SU-DHL-6 (cell line): ENCODE data around the gene DEPDC7.

Source experiments
- H2AFZ ChIP-seq: fragments of 200-600 bp; sonication (generic); 2 replicates; pipeline ENCODE4 v1.6.1; 2014; ENCODE audit warnings: low read depth, mild to moderate bottlenecking, moderate library complexity, mixed read lengths, antibody characterized with exemption, low read length; ENCODE audit not compliant: severe bottlenecking
- H3F3A ChIP-seq: fragments of 200-600 bp; shearing (Covaris generic); 2 replicates; pipeline ENCODE4 v1.6.0; 2016; ENCODE audit warnings: antibody characterized with exemption, mild to moderate bottlenecking; ENCODE audit not compliant: insufficient read depth
- H3K27ac ChIP-seq: fragments of 200-600 bp; sonication (generic); 2 replicates; pipeline ENCODE4 v1.5.1; 2016; ENCODE audit warnings: low read depth, mild to moderate bottlenecking, low read length, moderate library complexity, mixed read lengths
- H3K27me3 ChIP-seq: fragments of 200-600 bp; sonication (generic), shearing (Covaris generic); 2 replicates; pipeline ENCODE4 v1.6.0; 2014; ENCODE audit warnings: mild to moderate bottlenecking, low read length
- H3K36me3 ChIP-seq: fragments of 200-600 bp; sonication (generic); 2 replicates; pipeline ENCODE4 v1.6.1; 2014; ENCODE audit warnings: mild to moderate bottlenecking, low read length, mixed read lengths
- H3K4me2 ChIP-seq: fragments of 300-600, 200-600 bp; shearing (Covaris generic), sonication (generic); 2 replicates; pipeline ENCODE4 v1.6.0; 2014; ENCODE audit warnings: low read length, low read depth, mild to moderate bottlenecking; ENCODE audit not compliant: poor library complexity, severe bottlenecking
- H3K4me3 ChIP-seq: fragments of 200-600 bp; sonication (generic); 2 replicates; pipeline ENCODE4 v1.5.1; 2014; ENCODE audit warnings: antibody characterized with exemption, low read length, mild to moderate bottlenecking, mixed read lengths; ENCODE audit not compliant: insufficient read depth, poor library complexity, severe bottlenecking
- H3K79me2 ChIP-seq: fragments of 200-600 bp; sonication (generic); 2 replicates; pipeline ENCODE4 v1.6.1; 2014; ENCODE audit warnings: mild to moderate bottlenecking, low read length, moderate library complexity; ENCODE audit not compliant: insufficient read depth
- H3K9ac ChIP-seq: fragments of 200-600 bp; sonication (generic); 2 replicates; pipeline ENCODE4 v1.7.0; 2014; ENCODE audit warnings: mild to moderate bottlenecking, low read length
- H3K9me2 ChIP-seq: fragments of 200-600 bp; sonication (generic); replicated peaks from 2 replicates; pipeline ENCODE4 v1.6.1; 2014; ENCODE audit warnings: low read length; ENCODE audit not compliant: insufficient read depth
- H3K9me3 ChIP-seq: fragments of 200-600 bp; sonication (generic); 2 replicates; pipeline ENCODE4 v1.6.1; 2014; ENCODE audit warnings: low read length, mixed read lengths; ENCODE audit not compliant: insufficient read depth
- H4K20me1 ChIP-seq: fragments of 200-600 bp; sonication (generic); 2 replicates; pipeline ENCODE4 v1.6.1; 2014; ENCODE audit warnings: low read depth, mild to moderate bottlenecking, antibody characterized with exemption, low read length, moderate library complexity, mixed read lengths
- CTCF ChIP-seq: fragments of 200-600 bp; sonication (generic); IDR thresholded peaks from one replicate; pipeline ENCODE4 v1.5.1; 2017; ENCODE audit warnings: antibody characterized with exemption, mild to moderate bottlenecking, low read length, moderate library complexity; ENCODE audit not compliant: insufficient read depth, poor library complexity, severe bottlenecking
- EZH2phosphoT487 ChIP-seq: fragments of 200-600 bp; sonication (generic), shearing (Covaris generic); conservative IDR thresholded peaks from 2 replicates; pipeline ENCODE4 v1.6.1; 2018; ENCODE audit warnings: mild to moderate bottlenecking, antibody characterized with exemption, low read length, moderate library complexity, mixed read lengths

DEPDC7 gene

GRCh38 chr11:33001281-33001680 is 14.4 kb upstream of the DEPDC7 start:
- TF ChIP-seq CTCF (no peak), EZH2phosphoT487 (no peak)
- H3K27ac ChIP-seq, result no peak overlapping the region
- H3F3A ChIP-seq, result no peaks in the 10 kb centered on the region
- H3K9me3 ChIP-seq, result no peaks in the 10 kb centered on the region
- H3K4me3 ChIP-seq, result no peak overlapping the region
- no peaks in the 10 kb centered on the region for H4K20me1 ChIP-seq
- no peaks in the 10 kb centered on the region for H3K9me2 ChIP-seq
- no peak overlapping the region for H3K9ac ChIP-seq
- H3K36me3 ChIP-seq, result no peaks in the 10 kb centered on the region
- H3K4me2 ChIP-seq, result no peak overlapping the region
- no peak overlapping the region for H2AFZ ChIP-seq
- no peaks in the 10 kb centered on the region for H3K79me2 ChIP-seq
- no peaks in the 10 kb centered on the region for H3K27me3 ChIP-seq

GRCh38 chr11:33001751-33002542 is 13.7 kb upstream of the DEPDC7 start:
- Histone ChIP-seq H4K20me1 (no peaks in the 10 kb centered on the region), H3F3A (no peaks in the 10 kb centered on the region)
- TF ChIP-seq EZH2phosphoT487, result no peak
- TF ChIP-seq CTCF, result no peak

GRCh38 chr11:33005175-33005574 is 10.5 kb upstream of the DEPDC7 start:
- Histone ChIP-seq H3K79me2 (no peaks in the 10 kb centered on the region), H2AFZ (no peak overlapping the region), H3K9ac (no peak overlapping the region), H3K9me2 (no peaks in the 10 kb centered on the region), H3K36me3 (no peaks in the 10 kb centered on the region), H3K27me3 (no peaks in the 10 kb centered on the region), H3K4me2 (no peak overlapping the region), H3K4me3 (no peak overlapping the region), H3F3A (no peaks in the 10 kb centered on the region), H3K9me3 (no peaks in the 10 kb centered on the region), H3K27ac (no peak overlapping the region), H4K20me1 (no peaks in the 10 kb centered on the region)
- TF ChIP-seq CTCF (no peak), EZH2phosphoT487 (no peak)

More at GRCh38 chr11:33001751-33002542, 13.7 kb upstream of the DEPDC7 start:
- no peaks in the 10 kb centered on the region for H3K36me3 ChIP-seq
- no peaks in the 10 kb centered on the region for H3K9me3 ChIP-seq
- H3K4me2 ChIP-seq, result no peak overlapping the region
- no peaks in the 10 kb centered on the region for H3K9me2 ChIP-seq
- no peak overlapping the region for H3K27ac ChIP-seq
- H3K4me3 ChIP-seq, result no peak overlapping the region
- no peak overlapping the region for H2AFZ ChIP-seq
- no peaks in the 10 kb centered on the region for H3K79me2 ChIP-seq
- H3K27me3 ChIP-seq, result no peaks in the 10 kb centered on the region
- H3K9ac ChIP-seq, result no peak overlapping the region
